Activated B cell treated with CpG ODN at 0.5 μM for 24 hours (primary cell): ENCODE measurements around the gene CFAP97. TPM values are rescaled to one million over a fixed set of nuclear protein-coding genes. Genes with fewer than 3 reads are reported as not detected.
"Not testable (repeated sequence)": the region's sequence is repeated elsewhere in the genome, so short reads cannot be mapped to it uniquely, and the experiment has no call there.

ENCODE experiments used
- ATAC-seq: fragments of 200-7000 bp; cut with Tn5 transposase; one replicate; pipeline ENCODE4 v1.10.0; 2021; ENCODE audit warnings: low read depth, mild to moderate bottlenecking, moderate library complexity
- CTCF ChIA-PET: fragments of 350-600 bp; sonication (Branson Sonifier 250); formaldehyde crosslinking; loops from one replicate; lab custom pipeline; 2021; ENCODE audit warnings: antibody characterized with exemption; lab: Charles Lee
- POLR2A ChIA-PET: fragments of 350-600 bp; sonication (Branson Sonifier 250); formaldehyde crosslinking; loops from one replicate; lab custom pipeline; 2021; ENCODE audit warnings: antibody characterized with exemption; lab: Charles Lee
- DNase-seq: peaks from one replicate; pipeline ENCODE4 v3.0.0; 2022
- H3K27ac Mint-ChIP-seq: one replicate; pipeline ENCODE4 v1.8.0; 2020; ENCODE audit warnings: mixed read lengths
- H3K27me3 Mint-ChIP-seq: one replicate; pipeline ENCODE4 v1.8.0; 2021; ENCODE audit warnings: mixed read lengths
- H3K36me3 Mint-ChIP-seq: one replicate; pipeline ENCODE4 v1.8.0; 2021; ENCODE audit warnings: low read depth, mixed read lengths
- H3K4me1 Mint-ChIP-seq: one replicate; pipeline ENCODE4 v1.8.0; 2021; ENCODE audit warnings: mixed read lengths
- H3K4me3 Mint-ChIP-seq: one replicate; pipeline ENCODE4 v1.8.0; 2020; ENCODE audit warnings: mild to moderate bottlenecking, mixed read lengths
- H3K9me3 Mint-ChIP-seq: one replicate; pipeline ENCODE4 v1.8.0; 2020; ENCODE audit warnings: mixed read lengths
- intact Hi-C: fragments of 100-400 bp; cut with micrococcal nuclease; formaldehyde crosslinking; loops from one replicate; pipeline ENCODE4 v1.15.1; 2024
- total RNA-seq: library from RNA; stranded (reverse); gene quantifications from 2 replicates; pipeline ENCODE4 v1.2.3, GENCODE V29; 2022
- TF ChIP-seq, protein P1 (sequence below): fragments of 200-600 bp; IDR thresholded peaks from one replicate; pipeline ENCODE4 v1.8.0; 2022; ENCODE audit warnings: antibody characterized with exemption, mild to moderate bottlenecking

Gene CFAP97
- total RNA-seq, 1 donor from 2014 or later, result 44.1 TPM

DNA sequence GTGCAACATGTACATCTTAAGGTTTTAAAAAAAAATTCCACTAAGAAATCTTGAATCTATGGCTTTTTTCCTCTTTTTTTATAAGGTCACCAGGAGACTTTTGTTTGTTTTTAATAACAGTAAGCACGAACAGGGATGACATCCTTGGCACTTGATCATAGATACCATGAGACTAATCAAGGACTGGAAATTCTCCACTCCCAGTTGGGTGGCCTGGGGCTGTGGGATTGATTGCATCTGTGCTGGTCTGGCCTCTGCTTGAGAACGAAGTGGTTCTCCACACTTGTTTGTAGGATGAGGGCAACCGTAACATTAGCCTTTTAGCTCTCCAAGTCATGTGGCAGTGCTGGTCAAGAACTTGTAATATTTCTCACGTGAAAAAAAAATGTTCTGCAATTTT is 41.0 kb upstream of the CFAP97 start:
- Mint-ChIP-seq H3K9me3 (no peaks in the 10 kb centered on the region), H3K27me3 (no peaks in the 10 kb centered on the region), H3K4me3 (no peak overlapping the region), H3K36me3 (peaks cover 19% of the 10 kb centered on the region), H3K4me1 (peaks cover 32% of the 10 kb centered on the region), H3K27ac (no peak overlapping the region)
- no peak for ATAC-seq
- TF ChIP-seq, protein P1, sequence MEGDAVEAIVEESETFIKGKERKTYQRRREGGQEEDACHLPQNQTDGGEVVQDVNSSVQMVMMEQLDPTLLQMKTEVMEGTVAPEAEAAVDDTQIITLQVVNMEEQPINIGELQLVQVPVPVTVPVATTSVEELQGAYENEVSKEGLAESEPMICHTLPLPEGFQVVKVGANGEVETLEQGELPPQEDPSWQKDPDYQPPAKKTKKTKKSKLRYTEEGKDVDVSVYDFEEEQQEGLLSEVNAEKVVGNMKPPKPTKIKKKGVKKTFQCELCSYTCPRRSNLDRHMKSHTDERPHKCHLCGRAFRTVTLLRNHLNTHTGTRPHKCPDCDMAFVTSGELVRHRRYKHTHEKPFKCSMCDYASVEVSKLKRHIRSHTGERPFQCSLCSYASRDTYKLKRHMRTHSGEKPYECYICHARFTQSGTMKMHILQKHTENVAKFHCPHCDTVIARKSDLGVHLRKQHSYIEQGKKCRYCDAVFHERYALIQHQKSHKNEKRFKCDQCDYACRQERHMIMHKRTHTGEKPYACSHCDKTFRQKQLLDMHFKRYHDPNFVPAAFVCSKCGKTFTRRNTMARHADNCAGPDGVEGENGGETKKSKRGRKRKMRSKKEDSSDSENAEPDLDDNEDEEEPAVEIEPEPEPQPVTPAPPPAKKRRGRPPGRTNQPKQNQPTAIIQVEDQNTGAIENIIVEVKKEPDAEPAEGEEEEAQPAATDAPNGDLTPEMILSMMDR, result no peak
- no peak for DNase-seq
- ChIA-PET POLR2A (no interaction called here), CTCF (no interaction called here)
- intact Hi-C loops, result loop anchor here (5.0 kb wide), 1 partner anchor 32 kb away; no protein-coding TSS in a partner anchor

GRCh38 chr4:185243879-185244278 is 40.1 kb upstream of the CFAP97 start:
- no peak for DNase-seq
- Mint-ChIP-seq H3K9me3 (no peaks in the 10 kb centered on the region), H3K27me3 (no peaks in the 10 kb centered on the region), H3K27ac (no peak overlapping the region), H3K4me1 (peaks cover 26% of the 10 kb centered on the region), H3K4me3 (no peak overlapping the region), H3K36me3 (peaks cover 15% of the 10 kb centered on the region)
- no peak for ATAC-seq
- TF ChIP-seq, protein P1, result no peak
- ChIA-PET POLR2A (no interaction called here), CTCF (no interaction called here)
- intact Hi-C loops, result no loop called here

DNA sequence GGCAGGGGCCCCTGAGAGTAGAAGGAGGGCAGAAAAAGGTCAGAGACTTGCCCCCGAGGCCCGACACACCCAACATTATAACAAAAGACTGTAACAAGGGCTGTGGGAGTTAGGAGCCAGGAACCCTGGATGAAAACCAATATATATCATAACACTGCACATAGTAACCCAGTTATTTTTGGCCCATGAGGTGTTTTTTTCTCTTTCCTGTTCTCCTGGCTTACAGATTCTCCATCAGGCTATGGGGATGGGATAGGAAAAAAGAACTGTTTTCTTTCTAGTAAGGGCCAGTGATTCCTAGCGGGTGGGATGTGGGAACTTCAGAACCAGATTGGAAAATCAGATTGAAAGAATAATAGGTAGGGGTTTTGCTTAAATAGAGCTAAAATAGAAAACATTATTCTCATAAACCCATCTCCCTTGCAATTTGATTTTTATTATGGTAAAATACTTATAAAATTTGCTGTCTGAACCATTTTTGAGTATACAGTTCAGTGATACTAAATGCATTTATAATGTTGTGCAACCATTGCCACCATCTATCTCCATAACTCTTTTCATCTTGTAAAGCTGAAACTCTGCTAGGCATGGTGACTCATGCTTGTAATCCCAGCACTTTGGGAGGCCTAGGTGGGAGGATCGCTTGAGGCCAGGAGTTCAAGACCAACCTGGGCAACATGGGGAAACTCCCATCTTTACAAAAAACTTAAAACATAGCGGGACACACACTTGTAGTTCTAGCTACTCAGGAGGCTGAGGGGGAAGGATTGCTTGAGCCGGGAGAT is 39.1 kb upstream of the CFAP97 start:
- Mint-ChIP-seq H3K36me3 (peaks cover 14% of the 10 kb centered on the region), H3K4me3 (no peak overlapping the region), H3K27me3 (no peaks in the 10 kb centered on the region), H3K4me1 (peaks cover 31% of the 10 kb centered on the region), H3K27ac (peak overlapping the region; percentile 59), H3K9me3 (no peaks in the 10 kb centered on the region)
- POLR2A ChIA-PET, result no interaction called here
- CTCF ChIA-PET, result no interaction called here
- DNase-seq (no peak), ATAC-seq (no peak)
- TF ChIP-seq, protein P1, result no peak
- intact Hi-C loops, result no loop called here

DNA sequence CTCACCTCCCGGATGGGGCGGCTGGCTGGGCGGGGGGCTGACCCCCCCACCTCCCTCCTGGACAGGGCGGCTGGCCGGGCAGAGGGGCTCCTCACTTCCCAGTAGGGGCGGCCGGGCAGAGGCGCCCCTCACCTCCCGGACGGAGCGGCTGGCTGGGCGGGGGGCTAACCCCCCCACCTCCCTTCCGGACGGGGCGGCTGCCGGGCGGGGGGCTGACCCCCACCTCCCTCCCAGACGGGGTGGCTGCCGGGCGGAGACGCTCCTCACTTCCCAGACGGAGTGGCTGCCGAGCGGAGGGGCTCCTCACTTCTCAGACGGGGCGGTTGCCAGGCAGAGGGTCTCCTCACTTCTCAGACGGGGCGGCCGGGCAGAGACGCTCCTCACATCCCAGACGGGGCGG is 36.7 kb upstream of the CFAP97 start:
- H3K4me3 Mint-ChIP-seq, ATAC-seq, H3K27me3 Mint-ChIP-seq, DNase-seq, POLR2A ChIA-PET, intact Hi-C loops, H3K27ac Mint-ChIP-seq, H3K9me3 Mint-ChIP-seq, CTCF ChIA-PET: not testable (repeated sequence)
- Mint-ChIP-seq H3K4me1 (peaks cover 28% of the 10 kb centered on the region), H3K36me3 (peaks cover 17% of the 10 kb centered on the region)

- DNase-seq, result no peak
- Mint-ChIP-seq H3K27me3 (no peaks in the 10 kb centered on the region), H3K9me3 (no peaks in the 10 kb centered on the region), H3K36me3 (peaks cover 21% of the 10 kb centered on the region), H3K4me3 (no peak overlapping the region), H3K27ac (no peak overlapping the region), H3K4me1 (peaks cover 31% of the 10 kb centered on the region)
- TF ChIP-seq, protein P1, result no peak
- intact Hi-C loops, result no loop called here
- CTCF ChIA-PET, result no interaction called here
- POLR2A ChIA-PET, result no interaction called here
- ATAC-seq, result no peak
Observed at GRCh38 chr4:185238750-185239149, 35.0 kb upstream of the CFAP97 start.
